DMS79 (cell line): ENCODE measurements around the gene CCDC3.
"Not testable (repeated sequence)": the region's sequence is repeated elsewhere in the genome, so short reads cannot be mapped to it uniquely, and the experiment has no call there.

Source experiments
- DNase-seq: peaks from one replicate; lab custom pipeline; 2025; lab: John Stamatoyannopoulos, UW

Gene CCDC3

DNA sequence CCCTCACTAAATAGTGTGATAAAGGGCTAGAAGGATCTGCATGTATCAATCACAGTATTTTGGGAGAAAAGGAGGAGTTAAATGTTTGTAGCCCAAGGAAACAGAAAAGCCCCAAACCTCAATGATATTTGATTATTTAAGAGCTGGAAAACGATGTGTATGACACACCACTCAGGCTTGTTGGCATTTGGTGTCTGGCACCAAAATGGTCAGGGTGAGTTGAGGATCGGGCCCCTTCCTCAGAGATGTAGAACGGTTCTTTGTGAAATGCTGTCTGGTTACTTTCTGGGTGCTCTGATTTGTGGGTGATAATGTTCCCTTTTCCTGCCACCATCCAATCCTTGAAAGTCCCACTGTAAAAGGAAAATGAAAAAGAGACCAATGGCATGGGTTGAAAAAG, 113.7 kb downstream of the CCDC3 start:
- no peak for DNase-seq

DNA sequence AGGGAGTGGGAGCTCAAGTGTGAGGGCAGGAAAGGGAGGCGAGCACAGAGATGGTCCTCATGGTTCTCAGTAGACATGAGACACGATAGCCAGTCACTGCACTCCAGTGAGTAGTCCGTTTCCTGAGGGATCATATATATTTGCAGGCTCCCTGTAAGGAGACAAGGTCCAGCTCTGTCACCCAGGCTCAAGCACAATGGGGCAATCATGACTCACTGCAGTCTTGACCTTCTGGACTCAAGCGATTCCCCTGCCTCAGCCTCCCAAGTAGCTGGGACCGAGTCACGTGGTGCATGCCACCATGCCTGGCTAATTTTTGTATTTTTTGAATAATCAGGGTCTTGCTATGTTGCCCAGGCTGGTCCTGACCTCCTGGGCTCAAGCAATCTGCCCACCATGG, 116.7 kb downstream of the CCDC3 start:
- DNase-seq: no peak

DNA sequence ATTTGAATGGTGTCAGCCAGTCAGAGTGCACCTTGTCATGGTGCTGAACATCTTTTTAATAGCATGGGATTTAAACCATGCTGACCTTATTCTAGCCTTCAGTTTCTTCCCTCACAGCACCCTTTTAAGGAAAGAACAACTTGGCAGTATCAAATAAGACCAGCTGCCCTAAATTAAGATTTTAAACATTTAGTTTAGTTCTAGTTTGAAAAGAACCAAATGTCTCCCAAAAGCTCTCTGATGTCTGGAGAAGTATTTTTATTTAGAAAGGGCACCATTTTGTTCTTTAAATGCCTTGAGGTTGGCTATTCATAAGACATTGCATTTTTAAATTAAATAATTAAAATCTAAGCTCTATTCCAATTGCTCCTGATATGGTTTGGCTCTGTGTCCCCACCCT, 121.1 kb downstream of the CCDC3 start:
- no peak for DNase-seq

DNA sequence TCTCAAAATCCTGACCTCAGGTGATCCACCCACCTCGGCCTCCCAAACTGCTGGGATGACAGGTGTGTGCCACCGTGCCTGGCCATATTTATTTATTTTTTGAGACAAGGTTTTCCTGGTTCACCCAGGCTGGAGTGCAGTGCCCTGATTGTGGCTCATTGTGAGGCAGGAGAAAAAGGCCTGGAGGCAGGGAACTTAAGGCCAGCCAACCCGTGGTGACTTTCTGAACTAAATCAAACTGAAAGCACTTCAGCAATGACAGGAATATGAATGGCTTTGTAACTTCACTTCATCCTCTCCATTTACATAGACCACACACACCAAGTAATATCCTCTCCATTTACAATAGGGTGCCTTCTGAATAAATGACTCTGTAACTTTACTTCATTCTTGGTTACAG, 124.4 kb downstream of the CCDC3 start:
- no peak for DNase-seq

DNA sequence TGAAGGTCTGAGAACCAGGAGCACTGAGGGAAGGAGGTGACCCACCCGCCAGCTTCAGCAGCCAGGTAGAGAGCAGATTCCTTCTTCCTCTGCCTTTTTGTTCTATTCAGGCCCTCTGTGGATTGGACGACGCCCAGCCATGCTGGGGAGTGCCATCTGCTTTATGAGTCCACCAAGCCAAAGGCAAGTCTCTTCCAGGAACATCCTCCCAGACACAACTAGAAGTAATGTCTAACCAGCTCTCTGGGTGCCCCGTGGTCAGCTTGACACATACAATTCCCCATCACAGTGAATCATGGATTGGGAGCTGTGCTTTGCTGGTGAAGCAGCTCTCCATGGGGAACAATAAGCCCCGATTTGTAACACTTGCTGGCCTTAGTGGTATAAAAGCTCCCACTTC, 125.2 kb downstream of the CCDC3 start:
- no peak for DNase-seq

DNA sequence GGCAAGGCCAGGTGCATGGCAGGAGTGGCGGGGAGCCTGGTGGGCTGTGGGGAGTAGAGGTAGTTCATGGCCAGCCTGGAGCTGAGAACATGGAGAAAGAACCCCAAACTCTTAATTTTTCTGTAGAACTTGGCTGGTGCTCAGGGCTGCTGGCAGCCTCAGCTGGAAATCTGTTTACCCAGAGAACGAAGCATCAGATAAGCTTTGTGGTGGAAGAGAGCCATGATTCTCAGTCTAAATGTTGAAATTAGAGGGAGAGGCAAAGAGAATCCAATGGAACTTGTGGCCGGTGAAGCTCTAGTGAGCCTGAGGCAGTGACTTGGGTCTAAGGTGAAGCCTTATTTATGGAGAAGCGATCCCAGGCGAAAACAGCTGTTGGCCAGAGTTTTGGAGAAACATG, 126.4 kb downstream of the CCDC3 start:
- no peak for DNase-seq

DNA sequence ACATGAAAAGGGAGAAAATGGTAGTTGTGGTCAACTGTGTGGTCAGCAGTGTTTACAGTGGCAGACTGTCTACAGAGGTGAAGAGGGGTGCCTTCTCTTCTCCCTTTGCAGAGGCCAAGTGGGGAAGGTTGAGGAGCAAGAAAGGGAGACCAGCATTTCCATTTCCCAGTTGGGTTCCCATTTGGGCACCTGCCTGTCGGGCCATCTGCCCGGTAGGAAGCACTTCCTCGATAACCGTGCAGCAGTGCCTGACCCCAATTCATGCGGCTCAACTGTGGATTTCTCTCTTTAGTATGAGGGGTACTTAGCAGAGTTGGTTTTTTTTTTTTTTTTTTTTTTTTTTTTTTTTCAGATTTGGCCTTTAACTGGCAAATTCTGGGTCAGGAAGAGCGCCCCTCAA, 127.0 kb downstream of the CCDC3 start:
- no peak for DNase-seq

DNA sequence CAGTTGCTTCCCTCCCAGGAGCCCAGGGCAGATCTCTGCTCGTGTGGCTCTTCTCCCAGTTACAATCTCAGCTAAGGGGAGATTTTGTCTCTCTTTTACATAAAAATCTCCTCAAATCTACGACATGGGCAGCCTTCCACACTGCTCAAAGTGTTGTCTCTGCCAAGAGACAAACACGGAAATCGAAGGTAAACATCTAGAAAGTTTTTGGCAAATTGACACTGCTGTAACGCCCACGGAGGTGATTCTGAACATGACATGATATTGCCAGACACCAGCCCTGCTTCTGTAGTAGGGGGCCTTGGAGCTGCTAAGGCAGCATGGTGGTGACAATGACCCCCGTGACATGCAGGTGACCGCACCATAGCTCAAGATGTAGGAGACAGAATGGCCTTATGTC, 128.3 kb downstream of the CCDC3 start:
- no peak for DNase-seq

DNA sequence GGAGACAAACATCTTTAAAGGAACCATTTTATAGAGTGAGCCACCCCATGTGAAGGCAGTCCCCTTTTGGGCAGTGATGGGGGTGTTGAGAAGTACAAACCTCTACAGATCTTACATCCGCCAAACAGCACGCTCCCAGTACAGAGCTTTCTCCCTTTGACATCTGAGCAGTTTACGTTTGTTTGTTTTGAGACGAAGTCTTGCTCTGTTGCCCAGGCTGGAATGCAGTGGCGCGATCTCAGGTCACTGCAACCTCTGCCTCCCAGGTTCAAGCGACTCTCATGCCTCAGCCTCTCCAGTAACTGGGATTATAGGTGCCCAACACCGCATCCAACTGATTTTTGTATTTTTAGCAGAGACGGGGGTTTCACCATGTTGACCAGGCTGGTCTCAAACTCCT, 128.9 kb downstream of the CCDC3 start:
- DNase-seq: no peak

DNA sequence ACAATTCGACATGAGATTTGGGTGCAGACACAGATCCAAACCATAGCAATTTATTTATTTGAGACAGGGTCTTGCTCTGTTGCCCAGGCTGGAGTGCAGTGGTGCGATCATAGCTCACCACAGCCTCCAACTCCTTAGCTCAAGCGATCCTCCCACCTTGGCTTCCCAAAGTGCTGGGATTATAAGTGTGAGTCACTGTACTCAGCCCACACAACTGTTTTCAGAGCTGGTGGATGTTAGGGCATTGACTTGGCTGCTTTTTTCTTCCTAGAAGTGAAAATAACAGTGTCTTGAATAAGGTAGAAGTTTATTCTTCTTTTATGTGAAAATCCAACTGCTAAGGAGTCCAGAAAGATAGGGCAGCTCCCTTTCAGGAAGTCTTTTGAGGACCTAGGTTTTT, 132.1 kb downstream of the CCDC3 start:
- no peak for DNase-seq

DNA sequence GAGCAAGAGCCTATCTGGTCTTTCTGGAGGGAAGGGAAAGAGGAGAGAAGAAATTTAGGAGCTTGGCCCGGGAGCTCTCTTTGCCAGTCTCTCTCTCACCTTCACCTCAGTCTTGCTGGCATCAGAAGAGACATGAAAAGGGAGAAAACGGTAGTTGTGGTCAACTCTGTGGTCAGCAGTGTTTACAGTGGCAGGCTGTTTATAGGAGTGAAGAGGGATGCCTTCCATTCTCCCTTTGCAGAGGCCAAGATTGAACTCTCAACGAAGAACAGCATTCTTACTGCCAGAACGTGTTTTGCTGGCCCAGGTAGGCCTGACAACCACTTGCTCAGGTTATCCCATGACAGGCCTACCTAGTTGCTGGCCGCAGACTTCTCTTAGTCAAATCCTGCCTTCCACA, 133.3 kb downstream of the CCDC3 start:
- no peak for DNase-seq

DNA sequence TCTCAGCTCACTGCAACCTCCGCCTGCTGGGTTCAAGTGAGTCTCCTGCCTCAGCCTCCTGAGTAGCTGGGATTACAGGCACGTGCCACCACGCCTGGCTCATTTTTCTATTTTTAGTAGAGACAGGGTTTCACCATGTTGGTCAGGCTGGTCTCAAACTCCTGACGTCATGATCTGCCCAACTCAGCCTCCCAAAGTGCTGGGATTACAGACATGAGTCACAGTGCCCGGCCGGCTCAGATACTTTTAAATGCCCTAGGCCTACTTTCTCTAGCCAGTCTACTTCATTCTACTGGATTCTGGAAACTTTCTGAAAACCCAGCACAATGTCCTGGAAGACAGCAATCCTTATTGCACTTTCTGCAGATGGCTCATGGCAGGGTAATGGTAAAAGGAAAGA, 136.0 kb downstream of the CCDC3 start:
- not testable (repeated sequence) for DNase-seq

DNA sequence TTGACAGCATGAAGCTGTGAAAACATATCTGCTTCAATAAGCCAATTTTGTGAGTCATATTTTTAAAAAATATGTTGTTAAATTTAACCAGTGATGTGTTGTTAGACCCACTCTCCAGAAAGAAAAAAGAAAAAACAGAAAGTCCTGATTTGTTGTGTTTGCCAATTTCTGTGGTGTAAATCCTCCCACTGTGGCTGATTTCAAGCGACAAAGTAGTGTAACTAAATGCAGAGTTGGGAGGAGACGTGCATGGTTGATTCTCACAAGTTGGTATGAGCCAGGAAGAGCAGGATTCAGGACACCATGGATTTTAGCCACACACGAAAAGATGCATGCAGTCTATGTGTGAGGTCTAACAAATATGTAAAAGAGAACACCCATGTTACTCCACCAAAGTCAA, 139.1 kb downstream of the CCDC3 start:
- no peak for DNase-seq

DNA sequence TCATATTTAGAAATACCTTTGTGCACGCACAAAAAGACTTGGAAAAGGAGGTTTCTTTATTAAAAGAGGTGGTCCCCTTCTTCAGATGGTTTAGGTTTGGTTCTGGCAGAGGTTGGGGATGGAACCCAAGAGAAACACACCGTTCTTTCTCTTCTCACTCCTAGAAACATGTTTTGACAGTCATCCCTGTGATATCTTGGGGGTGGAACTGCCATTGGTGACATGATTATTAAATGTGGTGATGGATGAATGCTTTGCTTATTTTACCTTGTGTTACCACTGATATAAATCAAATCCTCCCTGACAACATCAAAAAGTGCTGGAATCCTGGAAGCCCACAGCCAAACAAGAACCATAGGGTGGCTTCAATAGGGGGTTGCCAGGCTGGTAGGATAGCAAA, 146.5 kb downstream of the CCDC3 start:
- DNase-seq: no peak

DNA sequence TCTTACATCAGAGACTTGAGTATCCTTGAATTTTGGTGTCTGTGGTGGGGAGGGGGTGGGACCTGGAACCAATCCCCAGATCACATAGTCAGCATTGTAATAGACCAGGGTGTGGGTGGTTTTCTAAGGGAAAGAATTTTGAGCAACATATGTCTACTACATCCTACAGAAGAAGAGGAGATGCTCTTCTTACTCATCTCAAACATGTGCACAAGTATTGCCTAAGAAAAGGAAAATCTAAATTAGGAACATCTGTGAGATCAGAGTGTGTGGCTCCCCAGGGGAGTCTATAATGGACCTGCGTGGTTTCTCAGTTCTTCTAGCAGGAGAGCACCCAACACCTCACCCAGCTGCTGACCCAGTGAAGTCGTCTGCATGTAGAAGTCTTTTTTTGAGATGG, 148.8 kb downstream of the CCDC3 start:
- DNase-seq: no peak

DNA sequence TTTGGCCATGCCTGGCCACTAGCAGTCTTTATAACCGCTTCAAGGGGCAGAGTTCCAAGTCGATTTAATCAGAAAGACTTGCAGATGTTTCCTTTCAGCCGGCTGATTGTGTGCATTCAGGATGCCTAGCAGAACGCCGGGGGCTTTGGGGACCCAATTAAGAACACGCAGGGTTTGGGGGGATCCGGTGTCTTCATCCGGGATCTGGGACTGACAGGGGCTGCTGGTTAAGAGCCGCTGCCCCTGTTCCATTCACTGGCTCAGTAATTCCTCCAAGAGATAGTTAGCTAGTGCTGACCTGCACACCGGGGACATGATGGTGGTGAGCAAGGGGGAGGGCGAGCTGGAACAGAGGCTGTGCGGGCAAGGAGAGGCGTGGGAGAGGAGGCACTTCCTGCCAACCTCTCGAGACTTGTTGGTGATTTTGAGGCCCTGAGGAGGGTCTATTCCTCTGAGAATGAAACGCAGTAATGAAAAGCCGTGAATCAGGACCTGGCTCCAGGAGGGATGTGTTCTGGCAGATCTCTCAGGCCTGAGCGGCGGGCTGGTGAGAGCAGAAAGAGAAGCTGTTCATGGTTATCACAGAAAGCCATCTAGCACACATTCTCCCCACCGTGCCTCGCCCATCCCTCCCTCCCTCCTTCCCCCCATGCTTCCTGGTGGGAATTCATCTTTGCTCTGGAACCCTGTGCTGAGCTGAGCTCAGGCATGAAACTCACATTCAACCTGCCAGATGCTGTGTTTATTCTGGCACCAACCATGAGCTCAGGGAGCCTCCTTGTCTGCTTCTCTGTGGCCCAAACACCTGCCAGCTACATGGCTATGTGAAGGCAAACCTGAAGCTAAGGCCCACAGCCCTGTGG, 152.0 kb downstream of the CCDC3 start:
- peak; percentile 46 for DNase-seq

DNA sequence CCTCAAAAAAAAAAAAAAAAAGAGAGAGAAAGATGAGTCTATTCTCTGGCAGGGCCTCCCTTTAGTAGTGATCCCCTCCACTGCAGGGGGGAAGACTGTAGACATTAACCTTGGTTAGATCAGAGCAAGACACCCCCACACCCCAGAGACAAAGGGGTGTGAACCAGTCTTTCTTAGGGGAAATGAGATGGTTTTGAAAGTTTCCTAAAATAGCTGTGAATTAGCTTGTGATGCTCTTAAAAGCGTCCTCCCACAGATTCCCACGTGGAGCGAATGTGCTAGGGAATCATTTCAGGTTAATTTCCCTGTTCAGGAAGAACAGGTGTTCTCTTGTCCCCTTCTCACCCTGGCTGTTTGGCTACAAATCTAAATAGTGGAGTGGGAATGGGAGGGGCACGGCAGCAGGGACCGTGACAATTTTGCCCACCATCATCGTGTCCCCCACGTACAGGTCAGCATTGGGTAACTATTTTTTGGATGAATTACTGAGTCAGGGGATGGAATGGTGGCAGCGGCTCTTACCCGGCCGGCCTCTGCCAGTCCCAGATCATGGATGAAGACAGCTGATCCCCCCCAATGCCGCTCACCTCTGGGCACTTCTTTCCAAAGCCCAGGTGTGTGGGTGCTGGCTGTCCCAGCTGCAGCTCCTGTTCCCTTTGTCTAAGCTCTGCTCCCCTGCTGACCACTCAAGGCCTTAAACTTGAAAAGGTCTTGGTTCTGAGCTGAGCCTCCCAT, 152.9 kb downstream of the CCDC3 start:
- DNase-seq: no peak

DNA sequence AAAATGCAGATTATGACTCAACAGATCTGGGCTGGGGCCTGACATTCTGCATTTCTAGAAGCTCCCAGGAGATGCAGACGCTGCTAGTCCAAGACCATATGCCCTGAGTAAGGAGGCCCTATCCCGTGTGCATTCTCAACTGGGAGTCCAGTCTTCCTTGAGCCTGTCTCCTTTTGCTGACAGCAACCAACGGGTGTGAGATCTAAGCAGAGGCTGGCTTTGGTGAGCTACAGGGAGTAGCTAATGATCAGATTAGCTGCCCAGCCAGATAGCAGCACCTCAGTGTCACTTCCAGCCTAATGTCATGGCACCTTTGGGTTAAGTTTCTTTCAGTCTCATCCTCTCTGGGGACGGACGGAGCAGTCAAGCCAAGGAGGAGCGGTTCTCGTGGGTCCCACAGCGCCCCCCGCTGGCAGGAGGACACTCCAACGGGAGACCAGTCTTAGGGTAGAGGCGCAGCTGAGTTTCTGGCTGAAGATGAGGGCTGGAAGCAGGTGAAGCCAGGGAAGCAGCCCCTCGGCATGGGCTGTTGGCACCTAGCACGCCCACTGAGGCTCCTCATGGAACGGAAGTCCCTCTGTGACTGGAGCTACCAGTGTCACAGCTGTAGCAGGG, 154.0 kb downstream of the CCDC3 start:
- no peak for DNase-seq

DNA sequence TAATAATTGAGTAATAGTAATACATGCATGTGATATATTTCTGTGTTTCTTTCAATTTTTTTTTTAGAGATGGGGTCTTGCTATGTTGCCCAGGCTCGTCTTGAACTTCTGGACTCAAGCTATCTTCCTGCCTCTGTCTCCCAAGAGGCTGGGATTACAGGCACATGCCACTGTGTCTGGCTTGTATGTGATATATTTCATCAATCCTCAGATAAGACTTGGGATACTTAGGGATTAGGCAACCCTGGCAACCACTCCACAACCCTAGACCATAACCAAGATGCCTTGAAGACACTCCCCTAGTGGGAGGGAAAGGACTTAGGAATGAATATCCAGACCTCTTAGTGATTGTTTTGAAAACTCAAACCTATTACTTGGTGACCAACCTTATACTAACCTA, 154.8 kb downstream of the CCDC3 start:
- DNase-seq: no peak
